Gastroesophageal sphincter (tissue), 3 donors: Measurements from ENCODE around the gene C5AR2.

Source experiments
- POLR2A ChIP-seq, 2 donors: fragments of 450-650 bp; IDR thresholded peaks; one replicate each; pipeline ENCODE4 v1.6.1; 2017; ENCODE audit warnings: antibody characterized with exemption in 2 of 2, mild to moderate bottlenecking in 2 of 2, moderate library complexity in 1 of 2
- POLR2AphosphoS5 ChIP-seq: sonication (generic); formaldehyde crosslinking; IDR thresholded peaks from one replicate; pipeline ENCODE4 v1.6.1; 2017; ENCODE audit warnings: antibody characterized with exemption
- TF ChIP-seq, protein P1 (sequence below), 4 experiments: fragments of 200-600 bp in 2 of 4; fragments of 450-650 bp in 2 of 4; sonication (generic) in 1 of 4; IDR thresholded peaks; one replicate each; pipeline ENCODE4 v1.5.1; 2017 to 2019; ENCODE audit warnings: antibody characterized with exemption in 4 of 4, mild to moderate bottlenecking in 2 of 4, moderate library complexity in 2 of 4

GRCh38 chr19:47319923-47320871 lies 11.8 kb upstream of the C5AR2 start:
- TF ChIP-seq, protein P1, sequence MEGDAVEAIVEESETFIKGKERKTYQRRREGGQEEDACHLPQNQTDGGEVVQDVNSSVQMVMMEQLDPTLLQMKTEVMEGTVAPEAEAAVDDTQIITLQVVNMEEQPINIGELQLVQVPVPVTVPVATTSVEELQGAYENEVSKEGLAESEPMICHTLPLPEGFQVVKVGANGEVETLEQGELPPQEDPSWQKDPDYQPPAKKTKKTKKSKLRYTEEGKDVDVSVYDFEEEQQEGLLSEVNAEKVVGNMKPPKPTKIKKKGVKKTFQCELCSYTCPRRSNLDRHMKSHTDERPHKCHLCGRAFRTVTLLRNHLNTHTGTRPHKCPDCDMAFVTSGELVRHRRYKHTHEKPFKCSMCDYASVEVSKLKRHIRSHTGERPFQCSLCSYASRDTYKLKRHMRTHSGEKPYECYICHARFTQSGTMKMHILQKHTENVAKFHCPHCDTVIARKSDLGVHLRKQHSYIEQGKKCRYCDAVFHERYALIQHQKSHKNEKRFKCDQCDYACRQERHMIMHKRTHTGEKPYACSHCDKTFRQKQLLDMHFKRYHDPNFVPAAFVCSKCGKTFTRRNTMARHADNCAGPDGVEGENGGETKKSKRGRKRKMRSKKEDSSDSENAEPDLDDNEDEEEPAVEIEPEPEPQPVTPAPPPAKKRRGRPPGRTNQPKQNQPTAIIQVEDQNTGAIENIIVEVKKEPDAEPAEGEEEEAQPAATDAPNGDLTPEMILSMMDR (IDR thresholded peaks at IDR 0.05), result no peak
- TF ChIP-seq POLR2AphosphoS5 (no peak), POLR2A (IDR thresholded peaks at IDR 0.05) (no peak)
